Ammon's horn (tissue), 1 donor: Measurements from ENCODE around the gene PRKCE.

Experiments used
- DNase-seq: peaks from one replicate; pipeline ENCODE4 v3.0.0-alpha.2; 2016; ENCODE audit warnings: low spot score

The PRKCE gene

GRCh38 chr2:46170026-46170425 lies 518.6 kb downstream of the PRKCE start:
- DNase-seq: no peak

GRCh38 chr2:46170611-46171350 lies 519.3 kb downstream of the PRKCE start:
- peak; percentile 8 for DNase-seq

- DNase-seq: peak; percentile 18
These were observed 520.0 kb downstream of the PRKCE start for GRCh38 chr2:46171411-46171953.

- no peak for DNase-seq
These were observed 520.6 kb downstream of the PRKCE start for GRCh38 chr2:46171996-46172546.

- DNase-seq: no peak
These were observed 521.6 kb downstream of the PRKCE start for GRCh38 chr2:46173030-46173429.

GRCh38 chr2:46173636-46174250 lies 522.3 kb downstream of the PRKCE start:
- DNase-seq: no peak

GRCh38 chr2:46174345-46175170 lies 523.1 kb downstream of the PRKCE start:
- no peak for DNase-seq

GRCh38 chr2:46175419-46175818 lies 523.9 kb downstream of the PRKCE start:
- DNase-seq: no peak

GRCh38 chr2:46177461-46178089 lies 526.1 kb downstream of the PRKCE start:
- DNase-seq: no peak

- DNase-seq: peak; percentile 12
These were observed 527.7 kb downstream of the PRKCE start for GRCh38 chr2:46179037-46179621.

GRCh38 chr2:46180189-46180588 lies 528.7 kb downstream of the PRKCE start:
- DNase-seq: no peak

- DNase-seq: no peak
These were observed 529.8 kb downstream of the PRKCE start for GRCh38 chr2:46181306-46181705.

GRCh38 chr2:46181789-46182530 lies 530.5 kb downstream of the PRKCE start:
- DNase-seq: no peak

GRCh38 chr2:46183426-46183825 lies 532.0 kb downstream of the PRKCE start:
- DNase-seq: no peak

- DNase-seq: no peak
These were observed 533.5 kb downstream of the PRKCE start for GRCh38 chr2:46184794-46185583.

GRCh38 chr2:46187112-46187618 lies 535.7 kb downstream of the PRKCE start:
- peak; percentile 31 for DNase-seq

- no peak for DNase-seq
These were observed 536.7 kb downstream of the PRKCE start for GRCh38 chr2:46188041-46188716.

- no peak for DNase-seq
These were observed 541.9 kb downstream of the PRKCE start for GRCh38 chr2:46193356-46193755.

GRCh38 chr2:46193855-46194254 lies 542.4 kb downstream of the PRKCE start:
- no peak for DNase-seq
